GM06990 (cell line): ENCODE results near the gene NRCAM.

Experiments
- DNase-seq: peaks from one replicate; pipeline ENCODE4 v3.0.0-alpha.2; 2011; ENCODE audit not compliant: insufficient read length; ENCODE audit errors: extremely low read depth
- H3K27me3 ChIP-seq: replicated peaks from 2 replicates; pipeline ENCODE4 v1.6.0; 2011; ENCODE audit warnings: low read length; ENCODE audit not compliant: control insufficient read depth, insufficient read depth
- H3K36me3 ChIP-seq: 2 replicates; pipeline ENCODE4 v1.5.1; 2011; ENCODE audit warnings: low read length; ENCODE audit not compliant: control insufficient read depth, insufficient read depth
- H3K4me3 ChIP-seq: replicated peaks from 2 replicates; pipeline ENCODE4 v1.5.1; 2011; ENCODE audit warnings: low read depth, mild to moderate bottlenecking, control low read depth, low read length
- CTCF ChIP-seq: IDR thresholded peaks from 2 replicates; pipeline ENCODE4 v1.5.1; 2011; ENCODE audit warnings: low read length, control low read depth, mild to moderate bottlenecking, inconsistent platforms; ENCODE audit not compliant: insufficient read depth, poor library complexity, severe bottlenecking

NRCAM gene

DNA sequence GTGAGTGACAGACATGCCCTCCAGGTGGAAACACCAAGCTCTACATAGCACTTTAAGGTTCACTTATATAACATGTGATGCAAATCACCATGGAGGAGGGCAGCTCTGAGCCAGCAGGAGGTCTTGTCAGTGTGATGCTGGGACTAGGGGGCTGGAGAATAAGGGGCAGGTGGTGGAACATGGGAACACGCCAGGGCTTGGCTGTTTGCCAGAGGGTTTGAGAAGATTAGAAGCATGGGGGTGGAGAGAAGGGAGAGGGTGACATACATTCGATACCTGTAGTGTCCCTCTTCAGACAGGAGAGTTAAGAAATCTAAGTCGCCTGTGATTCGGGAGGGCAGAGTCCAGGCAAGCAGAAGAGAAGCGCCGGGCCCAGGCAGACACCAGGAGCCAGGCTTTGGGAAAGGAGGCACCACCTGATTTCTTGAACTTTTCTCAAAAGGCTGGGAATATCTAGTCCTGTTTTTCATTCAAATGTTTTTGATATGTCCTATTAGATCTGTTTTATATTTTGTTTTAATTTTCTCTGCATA is 309.1 kb downstream of the NRCAM start:
- Histone ChIP-seq H3K4me3 (no peak overlapping the region), H3K27me3 (no peaks in the 10 kb centered on the region; the same call in 1 of the 2 replicates), H3K36me3 (no peaks in the 10 kb centered on the region)
- TF ChIP-seq CTCF, result no peak
- DNase-seq, result no peak

GRCh38 chr7:108146070-108146842 is 310.0 kb downstream of the NRCAM start:
- Histone ChIP-seq H3K27me3 (no peaks in the 10 kb centered on the region; the same call in 1 of the 2 replicates), H3K4me3 (no peak overlapping the region), H3K36me3 (no peaks in the 10 kb centered on the region)
- DNase-seq, result peak; percentile 22
- TF ChIP-seq CTCF, result peak; percentile 86

DNA sequence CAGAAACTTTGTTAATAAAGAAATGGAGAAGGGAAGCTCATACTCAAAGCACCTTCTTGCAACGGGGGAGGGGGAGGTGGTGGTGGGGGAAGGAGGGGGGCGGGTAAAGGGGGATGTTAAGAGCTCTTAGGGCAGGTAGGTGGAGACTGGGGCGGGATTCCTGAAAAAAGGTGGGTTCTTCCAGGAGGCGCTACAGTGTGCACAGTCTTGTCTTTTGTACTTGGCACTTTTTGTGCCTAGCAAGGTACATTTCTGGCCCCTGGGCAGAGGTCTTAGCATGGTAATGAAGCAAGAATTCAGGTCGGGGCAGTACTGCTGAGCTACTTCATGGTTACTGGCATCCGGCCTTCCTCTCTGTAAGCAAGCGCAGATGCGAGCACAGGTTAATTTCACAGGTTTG is 310.8 kb downstream of the NRCAM start:
- TF ChIP-seq CTCF, result no peak
- H3K4me3 ChIP-seq, result no peak overlapping the region

DNA sequence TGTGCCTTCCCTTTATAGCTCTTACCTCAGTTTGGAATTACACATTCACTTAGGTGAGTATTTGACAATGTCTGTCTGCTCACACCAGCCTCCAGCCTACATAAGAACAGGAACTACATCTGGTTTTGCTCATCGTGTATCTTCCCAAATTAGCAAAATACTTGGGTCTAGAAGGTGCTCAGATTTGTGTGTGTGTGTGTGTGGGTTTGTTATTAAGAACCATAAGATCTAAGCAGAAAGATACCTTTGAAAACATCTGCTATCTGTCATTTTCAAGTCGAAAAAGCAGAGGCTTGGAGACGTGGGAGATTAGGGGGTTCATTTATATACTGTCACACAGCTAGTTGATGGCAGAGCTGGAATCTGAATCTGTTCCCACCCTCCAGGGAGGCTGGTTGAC is 311.3 kb downstream of the NRCAM start:
- DNase-seq, result no peak
- Histone ChIP-seq H3K36me3 (no peaks in the 10 kb centered on the region), H3K4me3 (no peak overlapping the region), H3K27me3 (no peaks in the 10 kb centered on the region; the same call in 1 of the 2 replicates)
- no peak for TF ChIP-seq CTCF

More for the DNA sequence above, 310.8 kb downstream of the NRCAM start:
- Histone ChIP-seq H3K36me3 (no peaks in the 10 kb centered on the region), H3K27me3 (no peaks in the 10 kb centered on the region; the same call in 1 of the 2 replicates)
- no peak for DNase-seq

- Histone ChIP-seq H3K4me3 (no peak overlapping the region), H3K27me3 (no peaks in the 10 kb centered on the region; the same call in 1 of the 2 replicates), H3K36me3 (no peaks in the 10 kb centered on the region)
- no peak for DNase-seq
- peak; percentile 26 for TF ChIP-seq CTCF
Observed at GRCh38 chr7:108143658-108144420, 312.4 kb downstream of the NRCAM start.
